HG03108 (cell line): Measurements from ENCODE around the gene HTR2B.
"Not testable (repeated sequence)": the region's sequence is repeated elsewhere in the genome, so short reads cannot be mapped to it uniquely, and the experiment has no call there.

Experiments used
- ATAC-seq: cut with Tn5 transposase; IDR thresholded peaks from one replicate; pipeline ENCODE4 v1.9.1; 2021; ENCODE audit warnings: moderate library complexity; ENCODE audit not compliant: unreplicated experiment

Gene HTR2B

GRCh38 chr2:231124838-231125568 lies at the start of gene HTR2B:
TSS of gene HTR2B (minus strand) at chr2:231125042. CDS start at chr2:231123764, 1,278 bp downstream.
- no peak for ATAC-seq

- no peak for ATAC-seq
These were observed 49.4 kb upstream of the HTR2B start for GRCh38 chr2:231174211-231174651.

GRCh38 chr2:231172025-231172424 lies 47.2 kb upstream of the HTR2B start:
- ATAC-seq: no peak

- no peak for ATAC-seq
These were observed 45.2 kb upstream of the HTR2B start for GRCh38 chr2:231170055-231170454.

GRCh38 chr2:231169488-231169887 lies 44.6 kb upstream of the HTR2B start:
- ATAC-seq: no peak

- ATAC-seq: no peak
These were observed 43.8 kb upstream of the HTR2B start for GRCh38 chr2:231168460-231169139.

GRCh38 chr2:231167745-231168459 lies 43.1 kb upstream of the HTR2B start:
- no peak for ATAC-seq

- no peak for ATAC-seq
These were observed 38.7 kb upstream of the HTR2B start for GRCh38 chr2:231163414-231164095.

GRCh38 chr2:231163011-231163410 lies 38.2 kb upstream of the HTR2B start:
- ATAC-seq: no peak

GRCh38 chr2:231161877-231162329 lies 37.1 kb upstream of the HTR2B start:
- ATAC-seq: no peak

- no peak for ATAC-seq
These were observed 36.5 kb upstream of the HTR2B start for GRCh38 chr2:231161252-231161839.

- ATAC-seq: no peak
These were observed 35.9 kb upstream of the HTR2B start for GRCh38 chr2:231160701-231161100.

- ATAC-seq: no peak
These were observed 34.5 kb upstream of the HTR2B start for GRCh38 chr2:231159306-231159705.

GRCh38 chr2:231152800-231153557 lies 28.1 kb upstream of the HTR2B start:
- no peak for ATAC-seq

- ATAC-seq: no peak
These were observed 21.8 kb upstream of the HTR2B start for GRCh38 chr2:231146665-231147064.

- ATAC-seq: no peak
These were observed 20.1 kb upstream of the HTR2B start for GRCh38 chr2:231144896-231145295.

GRCh38 chr2:231140808-231141207 lies 16.0 kb upstream of the HTR2B start:
- not testable (repeated sequence) for ATAC-seq

GRCh38 chr2:231139796-231140195 lies 15.0 kb upstream of the HTR2B start:
- ATAC-seq: no peak

- no peak for ATAC-seq
These were observed 13.9 kb upstream of the HTR2B start for GRCh38 chr2:231138699-231139098.
